ENCODE results near the gene WARS2.

DNA sequence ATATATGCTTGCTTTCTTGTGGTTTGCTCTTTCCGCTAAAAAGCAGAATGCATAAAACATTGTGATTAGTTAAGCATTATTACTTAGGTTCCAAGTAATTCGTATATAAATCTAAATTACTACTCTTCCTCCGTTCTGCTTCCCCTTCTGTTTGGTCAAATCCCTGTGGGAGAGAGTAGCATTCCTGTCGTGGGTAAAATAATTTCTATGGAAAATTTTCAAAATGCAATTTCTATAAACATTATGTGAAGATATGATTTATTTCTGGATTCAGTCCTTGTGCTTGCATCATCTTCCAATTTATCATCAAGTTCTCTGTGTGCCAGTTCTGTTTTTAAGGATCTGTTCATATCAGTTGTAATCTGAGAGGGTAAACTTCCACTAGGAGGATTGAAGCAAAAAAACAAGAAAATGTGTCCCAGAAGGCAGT, 7.2 kb upstream of the WARS2 start:
- TF ChIP-seq, protein P1, sequence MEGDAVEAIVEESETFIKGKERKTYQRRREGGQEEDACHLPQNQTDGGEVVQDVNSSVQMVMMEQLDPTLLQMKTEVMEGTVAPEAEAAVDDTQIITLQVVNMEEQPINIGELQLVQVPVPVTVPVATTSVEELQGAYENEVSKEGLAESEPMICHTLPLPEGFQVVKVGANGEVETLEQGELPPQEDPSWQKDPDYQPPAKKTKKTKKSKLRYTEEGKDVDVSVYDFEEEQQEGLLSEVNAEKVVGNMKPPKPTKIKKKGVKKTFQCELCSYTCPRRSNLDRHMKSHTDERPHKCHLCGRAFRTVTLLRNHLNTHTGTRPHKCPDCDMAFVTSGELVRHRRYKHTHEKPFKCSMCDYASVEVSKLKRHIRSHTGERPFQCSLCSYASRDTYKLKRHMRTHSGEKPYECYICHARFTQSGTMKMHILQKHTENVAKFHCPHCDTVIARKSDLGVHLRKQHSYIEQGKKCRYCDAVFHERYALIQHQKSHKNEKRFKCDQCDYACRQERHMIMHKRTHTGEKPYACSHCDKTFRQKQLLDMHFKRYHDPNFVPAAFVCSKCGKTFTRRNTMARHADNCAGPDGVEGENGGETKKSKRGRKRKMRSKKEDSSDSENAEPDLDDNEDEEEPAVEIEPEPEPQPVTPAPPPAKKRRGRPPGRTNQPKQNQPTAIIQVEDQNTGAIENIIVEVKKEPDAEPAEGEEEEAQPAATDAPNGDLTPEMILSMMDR (IDR thresholded peaks at IDR 0.05), result peak in 1 of 6 experiments; percentile 13
- TF ChIP-seq POLR2A (IDR thresholded peaks at IDR 0.05), result no peak

Measured in adrenal gland (tissue), 5 donors.